GM23338 (cell line): ENCODE data around the gene KRTAP10-5. TPM values are rescaled to one million over a fixed set of nuclear protein-coding genes. Genes with fewer than 3 reads are reported as not detected.

Experiments
- ATAC-seq: fragments of 200-7000 bp; cut with Tn5 transposase; 3 replicates; pipeline ENCODE4 v1.9.1; 2020
- DNase-seq: peaks from one replicate; pipeline ENCODE4 v3.0.0-alpha.2; 2015; ENCODE audit warnings: low spot score
- H2AFZ ChIP-seq: fragments of 200-600 bp; sonication (generic); 2 replicates; pipeline ENCODE4 v1.8.0; 2016; ENCODE audit warnings: antibody characterized with exemption, mild to moderate bottlenecking, moderate library complexity
- H3F3A ChIP-seq: fragments of 200-600 bp; sonication (generic); replicated peaks from 2 replicates; pipeline ENCODE4 v1.8.0; 2017; ENCODE audit warnings: antibody characterized with exemption, mixed run types, low read depth
- H3K27ac ChIP-seq: fragments of 200-600 bp; sonication (generic); 2 replicates; pipeline ENCODE4 v1.6.1; 2016; ENCODE audit warnings: low read depth
- H3K27me3 ChIP-seq: fragments of 200-600 bp; sonication (generic); 2 replicates; pipeline ENCODE4 v1.8.0; 2016; ENCODE audit warnings: mild to moderate bottlenecking, mixed run types, moderate library complexity; ENCODE audit not compliant: insufficient read depth
- H3K36me3 ChIP-seq: fragments of 200-600 bp; sonication (generic); 2 replicates; pipeline ENCODE4 v1.8.0; 2016; ENCODE audit warnings: mild to moderate bottlenecking; ENCODE audit not compliant: insufficient read depth
- H3K4me1 ChIP-seq: fragments of 200-600 bp; sonication (generic); 2 replicates; pipeline ENCODE4 v1.8.0; 2016; ENCODE audit warnings: mild to moderate bottlenecking, moderate library complexity; ENCODE audit not compliant: insufficient read depth
- H3K4me2 ChIP-seq: fragments of 200-600 bp; sonication (generic); 2 replicates; pipeline ENCODE4 v1.7.1; 2017; ENCODE audit warnings: mixed run types
- H3K4me3 ChIP-seq: fragments of 200-600 bp; sonication (generic); 2 replicates; pipeline ENCODE4 v1.6.1; 2016; ENCODE audit warnings: mixed run types
- H3K79me2 ChIP-seq: fragments of 200-600 bp; sonication (generic); replicated peaks from 2 replicates; pipeline ENCODE4 v1.8.0; 2017; ENCODE audit warnings: mild to moderate bottlenecking; ENCODE audit not compliant: insufficient read depth
- H3K9me2 ChIP-seq: fragments of 200-600 bp; sonication (generic); 2 replicates; pipeline ENCODE4 v1.8.0; 2017; ENCODE audit not compliant: insufficient read depth
- H4K20me1 ChIP-seq: fragments of 200-600 bp; sonication (generic); replicated peaks from 2 replicates; pipeline ENCODE4 v1.8.0; 2017; ENCODE audit warnings: mild to moderate bottlenecking; ENCODE audit not compliant: insufficient read depth
- H3K27ac Mint-ChIP-seq: 2 replicates; pipeline ENCODE4 v1.8.0; 2020; ENCODE audit warnings: inconsistent platforms, mild to moderate bottlenecking, moderate library complexity, mixed read lengths
- H3K27me3 Mint-ChIP-seq: 3 replicates; pipeline ENCODE4 v1.8.0; 2022; ENCODE audit warnings: low read depth, mild to moderate bottlenecking, moderate library complexity, mixed read lengths, inconsistent platforms; ENCODE audit not compliant: insufficient read depth, poor library complexity
- H3K36me3 Mint-ChIP-seq: 3 replicates; pipeline ENCODE4 v1.8.0; 2021; ENCODE audit warnings: low read depth, mild to moderate bottlenecking, inconsistent platforms, moderate library complexity, mixed read lengths
- H3K4me1 Mint-ChIP-seq: 3 replicates; pipeline ENCODE4 v1.8.0; 2020; ENCODE audit warnings: mild to moderate bottlenecking, inconsistent platforms, mixed read lengths
- H3K4me3 Mint-ChIP-seq: 3 replicates; pipeline ENCODE4 v1.8.0; 2021; ENCODE audit warnings: moderate library complexity, mild to moderate bottlenecking, inconsistent platforms, mixed read lengths
- H3K9me3 Mint-ChIP-seq: 3 replicates; pipeline ENCODE4 v1.8.0; 2020; ENCODE audit warnings: moderate library complexity, mild to moderate bottlenecking, inconsistent platforms, mixed read lengths
- CREB1 ChIP-seq: fragments of 250-450 bp; sonication (Bioruptor Pico); IDR thresholded peaks from 2 replicates; pipeline ENCODE4 v1.5.0; 2020; ENCODE audit warnings: low read depth, mild to moderate bottlenecking, moderate library complexity
- EZH2 ChIP-seq: fragments of 200-600 bp; sonication (generic); IDR thresholded peaks from one replicate; pipeline ENCODE4 v1.8.0; 2017; ENCODE audit warnings: antibody characterized with exemption, mild to moderate bottlenecking, low read depth; ENCODE audit not compliant: unreplicated experiment
- EZH2phosphoT487 ChIP-seq: fragments of 200-600 bp; sonication (generic); IDR thresholded peaks from one replicate; pipeline ENCODE4 v1.8.1; 2018; ENCODE audit warnings: antibody characterized with exemption; ENCODE audit not compliant: unreplicated experiment
- JUNB ChIP-seq: IDR thresholded peaks from one replicate; pipeline ENCODE4 v1.6.1; 2016; ENCODE audit warnings: antibody characterized with exemption; ENCODE audit not compliant: unreplicated experiment
- NANOG ChIP-seq: IDR thresholded peaks from 2 replicates; pipeline ENCODE4 v1.6.1; 2016; ENCODE audit warnings: antibody characterized with exemption, borderline replicate concordance
- POLR2AphosphoS5 ChIP-seq: IDR thresholded peaks from 2 replicates; pipeline ENCODE4 v1.6.1; 2016; ENCODE audit warnings: antibody characterized with exemption, low read depth
- STAT1 ChIP-seq: IDR thresholded peaks from one replicate; pipeline ENCODE4 v1.6.1; 2016; ENCODE audit warnings: antibody characterized with exemption; ENCODE audit not compliant: unreplicated experiment
- ZNF114 ChIP-seq: fragments of 250-450 bp; sonication (Bioruptor Pico); IDR thresholded peaks from 2 replicates; pipeline ENCODE4 v1.5.0; 2020; ENCODE audit warnings: mild to moderate bottlenecking, moderate library complexity
- ZNF331 ChIP-seq: fragments of 250-450 bp; sonication (Bioruptor Pico); IDR thresholded peaks from 2 replicates; pipeline ENCODE4 v1.5.0; 2020; ENCODE audit warnings: low read depth, mild to moderate bottlenecking, moderate library complexity
- polyA plus RNA-seq: library from polyadenylated mRNA; unstranded; fragments of >200 nt; fragmentation: Nextera tagmentation; extraction: Ambion mirVana; gene quantifications from 2 replicates; pipeline ENCODE4 v1.2.1, GENCODE V29; 2016
- total RNA-seq: library from RNA; depleted of rRNA; stranded (reverse); fragments of >200 nt; shearing (Covaris generic); gene quantifications from 2 replicates; pipeline ENCODE4 v1.2.3, GENCODE V29; 2014
- TF ChIP-seq, protein P1 (sequence below), 2 experiments: fragments of 200-600 bp in 1 of 2; sonication (generic) in 1 of 2; conservative IDR thresholded peaks; 2 replicates each; pipeline versions ENCODE4 v1.5.1 to v1.6.1; 2016 to 2017; ENCODE audit warnings: antibody characterized with exemption in 2 of 2, low read depth in 2 of 2, mild to moderate bottlenecking in 2 of 2, moderate library complexity in 1 of 2
- TF ChIP-seq, protein P2 (sequence below): IDR thresholded peaks from 2 replicates; pipeline ENCODE4 v1.6.1; 2016; ENCODE audit warnings: antibody characterized with exemption
- TF ChIP-seq, protein P3 (sequence below): fragments of 250-450 bp; sonication (Bioruptor Pico); IDR thresholded peaks from 2 replicates; pipeline ENCODE4 v1.5.0; 2020; ENCODE audit warnings: mild to moderate bottlenecking, moderate library complexity
- TF ChIP-seq, protein P4 (sequence below): IDR thresholded peaks from one replicate; pipeline ENCODE4 v1.6.1; 2018; ENCODE audit warnings: antibody characterized with exemption; ENCODE audit not compliant: unreplicated experiment

The KRTAP10-5 gene
- total and polyA plus RNA-seq, 2 experiments from 2014 or later = not detected

DNA sequence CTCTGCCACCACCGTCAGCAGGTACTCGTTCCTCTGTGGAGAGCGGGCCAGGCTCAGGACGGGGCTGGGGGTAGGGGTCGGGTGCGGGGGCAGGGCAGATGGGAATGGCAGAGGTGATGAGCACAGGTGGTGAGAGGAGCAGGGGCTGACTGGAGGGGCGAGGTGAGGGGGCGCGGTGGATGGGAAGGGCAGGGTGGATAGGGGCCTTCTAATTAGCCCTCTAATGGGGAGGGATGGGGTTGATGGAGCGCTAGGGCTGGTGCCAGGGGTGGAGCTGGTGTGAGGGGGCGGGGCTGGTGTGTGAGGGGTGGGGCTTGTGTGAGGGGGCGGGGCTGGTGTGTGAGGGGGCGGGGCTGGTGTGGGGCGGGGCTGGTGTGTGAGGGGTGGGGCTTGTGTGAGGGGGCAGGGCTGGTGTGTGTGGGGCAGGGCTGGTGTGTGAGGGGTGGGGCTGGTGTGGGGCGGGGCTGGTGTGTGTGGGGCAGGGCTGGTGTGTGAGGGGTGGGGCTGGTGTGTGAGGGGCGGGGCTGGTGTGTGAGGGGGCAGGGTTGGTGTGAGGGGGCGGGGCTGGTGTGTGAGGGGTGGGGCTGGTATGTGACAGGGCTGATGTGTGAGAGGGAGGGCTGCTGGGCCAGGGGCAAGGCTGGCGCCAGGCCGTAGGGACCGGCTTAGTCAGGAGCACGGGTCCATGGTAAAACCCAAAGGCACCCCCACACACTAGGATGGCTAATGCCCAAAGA, 46.3 kb downstream of the KRTAP10-5 start:
- Histone ChIP-seq H3K4me1 (no peaks in the 10 kb centered on the region), H3K36me3 (no peaks in the 10 kb centered on the region), H2AFZ (no peak overlapping the region), H3K9me2 (no peaks in the 10 kb centered on the region), H3K4me2 (no peak overlapping the region), H3K79me2 (no peaks in the 10 kb centered on the region), H4K20me1 (no peaks in the 10 kb centered on the region), H3K4me3 (no peak overlapping the region), H3K27ac (no peak overlapping the region), H3K27me3 (no peaks in the 10 kb centered on the region), H3F3A (no peaks in the 10 kb centered on the region)
- H3K27me3 Mint-ChIP-seq = peaks cover 6% of the 10 kb centered on the region
- no peak for DNase-seq
- H3K27ac Mint-ChIP-seq = no peak overlapping the region
- ATAC-seq = peak; percentile 56
- peaks cover 4% of the 10 kb centered on the region; the same call in 1 of the 3 replicates for H3K9me3 Mint-ChIP-seq
- H3K4me1 Mint-ChIP-seq = peaks cover 3% of the 10 kb centered on the region; the same call in 2 of the 3 replicates
- H3K4me3 Mint-ChIP-seq = no peak overlapping the region
- no peaks in the 10 kb centered on the region for H3K36me3 Mint-ChIP-seq
- TF ChIP-seq EZH2phosphoT487 (no peak), NANOG (no peak), STAT1 (no peak), ZNF114 (no peak), JUNB (no peak), EZH2 (no peak), ZNF331 (CRISPR knock-in tag) (no peak), POLR2AphosphoS5 (no peak), CREB1 (no peak)
- TF ChIP-seq, protein P1, sequence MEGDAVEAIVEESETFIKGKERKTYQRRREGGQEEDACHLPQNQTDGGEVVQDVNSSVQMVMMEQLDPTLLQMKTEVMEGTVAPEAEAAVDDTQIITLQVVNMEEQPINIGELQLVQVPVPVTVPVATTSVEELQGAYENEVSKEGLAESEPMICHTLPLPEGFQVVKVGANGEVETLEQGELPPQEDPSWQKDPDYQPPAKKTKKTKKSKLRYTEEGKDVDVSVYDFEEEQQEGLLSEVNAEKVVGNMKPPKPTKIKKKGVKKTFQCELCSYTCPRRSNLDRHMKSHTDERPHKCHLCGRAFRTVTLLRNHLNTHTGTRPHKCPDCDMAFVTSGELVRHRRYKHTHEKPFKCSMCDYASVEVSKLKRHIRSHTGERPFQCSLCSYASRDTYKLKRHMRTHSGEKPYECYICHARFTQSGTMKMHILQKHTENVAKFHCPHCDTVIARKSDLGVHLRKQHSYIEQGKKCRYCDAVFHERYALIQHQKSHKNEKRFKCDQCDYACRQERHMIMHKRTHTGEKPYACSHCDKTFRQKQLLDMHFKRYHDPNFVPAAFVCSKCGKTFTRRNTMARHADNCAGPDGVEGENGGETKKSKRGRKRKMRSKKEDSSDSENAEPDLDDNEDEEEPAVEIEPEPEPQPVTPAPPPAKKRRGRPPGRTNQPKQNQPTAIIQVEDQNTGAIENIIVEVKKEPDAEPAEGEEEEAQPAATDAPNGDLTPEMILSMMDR (conservative IDR thresholded peaks at IDR 0.05; ENCODE audit: low read depth in 2 of 2) = no peak
- TF ChIP-seq, protein P2, sequence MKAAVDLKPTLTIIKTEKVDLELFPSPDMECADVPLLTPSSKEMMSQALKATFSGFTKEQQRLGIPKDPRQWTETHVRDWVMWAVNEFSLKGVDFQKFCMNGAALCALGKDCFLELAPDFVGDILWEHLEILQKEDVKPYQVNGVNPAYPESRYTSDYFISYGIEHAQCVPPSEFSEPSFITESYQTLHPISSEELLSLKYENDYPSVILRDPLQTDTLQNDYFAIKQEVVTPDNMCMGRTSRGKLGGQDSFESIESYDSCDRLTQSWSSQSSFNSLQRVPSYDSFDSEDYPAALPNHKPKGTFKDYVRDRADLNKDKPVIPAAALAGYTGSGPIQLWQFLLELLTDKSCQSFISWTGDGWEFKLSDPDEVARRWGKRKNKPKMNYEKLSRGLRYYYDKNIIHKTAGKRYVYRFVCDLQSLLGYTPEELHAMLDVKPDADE = no peak
- TF ChIP-seq, protein P3, sequence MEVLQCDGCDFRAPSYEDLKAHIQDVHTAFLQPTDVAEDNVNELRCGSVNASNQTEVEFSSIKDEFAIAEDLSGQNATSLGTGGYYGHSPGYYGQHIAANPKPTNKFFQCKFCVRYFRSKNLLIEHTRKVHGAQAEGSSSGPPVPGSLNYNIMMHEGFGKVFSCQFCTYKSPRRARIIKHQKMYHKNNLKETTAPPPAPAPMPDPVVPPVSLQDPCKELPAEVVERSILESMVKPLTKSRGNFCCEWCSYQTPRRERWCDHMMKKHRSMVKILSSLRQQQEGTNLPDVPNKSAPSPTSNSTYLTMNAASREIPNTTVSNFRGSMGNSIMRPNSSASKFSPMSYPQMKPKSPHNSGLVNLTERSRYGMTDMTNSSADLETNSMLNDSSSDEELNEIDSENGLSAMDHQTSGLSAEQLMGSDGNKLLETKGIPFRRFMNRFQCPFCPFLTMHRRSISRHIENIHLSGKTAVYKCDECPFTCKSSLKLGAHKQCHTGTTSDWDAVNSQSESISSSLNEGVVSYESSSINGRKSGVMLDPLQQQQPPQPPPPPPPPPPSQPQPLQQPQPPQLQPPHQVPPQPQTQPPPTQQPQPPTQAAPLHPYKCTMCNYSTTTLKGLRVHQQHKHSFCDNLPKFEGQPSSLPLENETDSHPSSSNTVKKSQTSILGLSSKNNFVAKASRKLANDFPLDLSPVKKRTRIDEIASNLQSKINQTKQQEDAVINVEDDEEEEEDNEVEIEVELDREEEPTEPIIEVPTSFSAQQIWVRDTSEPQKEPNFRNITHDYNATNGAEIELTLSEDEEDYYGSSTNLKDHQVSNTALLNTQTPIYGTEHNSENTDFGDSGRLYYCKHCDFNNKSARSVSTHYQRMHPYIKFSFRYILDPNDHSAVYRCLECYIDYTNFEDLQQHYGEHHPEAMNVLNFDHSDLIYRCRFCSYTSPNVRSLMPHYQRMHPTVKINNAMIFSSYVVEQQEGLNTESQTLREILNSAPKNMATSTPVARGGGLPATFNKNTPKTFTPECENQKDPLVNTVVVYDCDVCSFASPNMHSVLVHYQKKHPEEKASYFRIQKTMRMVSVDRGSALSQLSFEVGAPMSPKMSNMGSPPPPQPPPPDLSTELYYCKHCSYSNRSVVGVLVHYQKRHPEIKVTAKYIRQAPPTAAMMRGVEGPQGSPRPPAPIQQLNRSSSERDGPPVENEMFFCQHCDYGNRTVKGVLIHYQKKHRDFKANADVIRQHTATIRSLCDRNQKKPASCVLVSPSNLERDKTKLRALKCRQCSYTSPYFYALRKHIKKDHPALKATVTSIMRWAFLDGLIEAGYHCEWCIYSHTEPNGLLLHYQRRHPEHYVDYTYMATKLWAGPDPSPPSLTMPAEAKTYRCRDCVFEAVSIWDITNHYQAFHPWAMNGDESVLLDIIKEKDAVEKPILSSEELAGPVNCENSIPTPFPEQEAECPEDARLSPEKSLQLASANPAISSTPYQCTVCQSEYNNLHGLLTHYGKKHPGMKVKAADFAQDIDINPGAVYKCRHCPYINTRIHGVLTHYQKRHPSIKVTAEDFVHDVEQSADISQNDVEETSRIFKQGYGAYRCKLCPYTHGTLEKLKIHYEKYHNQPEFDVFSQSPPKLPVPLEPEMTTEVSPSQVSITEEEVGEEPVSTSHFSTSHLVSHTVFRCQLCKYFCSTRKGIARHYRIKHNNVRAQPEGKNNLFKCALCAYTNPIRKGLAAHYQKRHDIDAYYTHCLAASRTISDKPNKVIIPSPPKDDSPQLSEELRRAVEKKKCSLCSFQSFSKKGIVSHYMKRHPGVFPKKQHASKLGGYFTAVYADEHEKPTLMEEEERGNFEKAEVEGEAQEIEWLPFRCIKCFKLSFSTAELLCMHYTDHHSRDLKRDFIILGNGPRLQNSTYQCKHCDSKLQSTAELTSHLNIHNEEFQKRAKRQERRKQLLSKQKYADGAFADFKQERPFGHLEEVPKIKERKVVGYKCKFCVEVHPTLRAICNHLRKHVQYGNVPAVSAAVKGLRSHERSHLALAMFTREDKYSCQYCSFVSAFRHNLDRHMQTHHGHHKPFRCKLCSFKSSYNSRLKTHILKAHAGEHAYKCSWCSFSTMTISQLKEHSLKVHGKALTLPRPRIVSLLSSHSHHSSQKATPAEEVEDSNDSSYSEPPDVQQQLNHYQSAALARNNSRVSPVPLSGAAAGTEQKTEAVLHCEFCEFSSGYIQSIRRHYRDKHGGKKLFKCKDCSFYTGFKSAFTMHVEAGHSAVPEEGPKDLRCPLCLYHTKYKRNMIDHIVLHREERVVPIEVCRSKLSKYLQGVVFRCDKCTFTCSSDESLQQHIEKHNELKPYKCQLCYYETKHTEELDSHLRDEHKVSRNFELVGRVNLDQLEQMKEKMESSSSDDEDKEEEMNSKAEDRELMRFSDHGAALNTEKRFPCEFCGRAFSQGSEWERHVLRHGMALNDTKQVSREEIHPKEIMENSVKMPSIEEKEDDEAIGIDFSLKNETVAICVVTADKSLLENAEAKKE (CRISPR knock-in tag) = no peak
- TF ChIP-seq, protein P4, sequence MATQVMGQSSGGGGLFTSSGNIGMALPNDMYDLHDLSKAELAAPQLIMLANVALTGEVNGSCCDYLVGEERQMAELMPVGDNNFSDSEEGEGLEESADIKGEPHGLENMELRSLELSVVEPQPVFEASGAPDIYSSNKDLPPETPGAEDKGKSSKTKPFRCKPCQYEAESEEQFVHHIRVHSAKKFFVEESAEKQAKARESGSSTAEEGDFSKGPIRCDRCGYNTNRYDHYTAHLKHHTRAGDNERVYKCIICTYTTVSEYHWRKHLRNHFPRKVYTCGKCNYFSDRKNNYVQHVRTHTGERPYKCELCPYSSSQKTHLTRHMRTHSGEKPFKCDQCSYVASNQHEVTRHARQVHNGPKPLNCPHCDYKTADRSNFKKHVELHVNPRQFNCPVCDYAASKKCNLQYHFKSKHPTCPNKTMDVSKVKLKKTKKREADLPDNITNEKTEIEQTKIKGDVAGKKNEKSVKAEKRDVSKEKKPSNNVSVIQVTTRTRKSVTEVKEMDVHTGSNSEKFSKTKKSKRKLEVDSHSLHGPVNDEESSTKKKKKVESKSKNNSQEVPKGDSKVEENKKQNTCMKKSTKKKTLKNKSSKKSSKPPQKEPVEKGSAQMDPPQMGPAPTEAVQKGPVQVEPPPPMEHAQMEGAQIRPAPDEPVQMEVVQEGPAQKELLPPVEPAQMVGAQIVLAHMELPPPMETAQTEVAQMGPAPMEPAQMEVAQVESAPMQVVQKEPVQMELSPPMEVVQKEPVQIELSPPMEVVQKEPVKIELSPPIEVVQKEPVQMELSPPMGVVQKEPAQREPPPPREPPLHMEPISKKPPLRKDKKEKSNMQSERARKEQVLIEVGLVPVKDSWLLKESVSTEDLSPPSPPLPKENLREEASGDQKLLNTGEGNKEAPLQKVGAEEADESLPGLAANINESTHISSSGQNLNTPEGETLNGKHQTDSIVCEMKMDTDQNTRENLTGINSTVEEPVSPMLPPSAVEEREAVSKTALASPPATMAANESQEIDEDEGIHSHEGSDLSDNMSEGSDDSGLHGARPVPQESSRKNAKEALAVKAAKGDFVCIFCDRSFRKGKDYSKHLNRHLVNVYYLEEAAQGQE = no peak
